ENCODE data around the gene E2F4.

GRCh38 chr16:67229906-67230808 lies 38.2 kb downstream of the E2F4 start:
- TF ChIP-seq CTCF (IDR thresholded peaks at IDR 0.05; ENCODE audit: control extremely low read depth in 1 of 3, insufficient read depth in 1 of 3, low read depth in 1 of 3, low read length in 3 of 3) (no peak), RNF2 (IDR thresholded peaks at IDR 0.05; ENCODE audit: borderline replicate concordance, low read depth, low read length, missing control alignments, poor library complexity, severe bottlenecking) (no peak), TEAD4 (IDR thresholded peaks at IDR 0.05; ENCODE audit: low read depth, low read length) (no peak), POLR2A (IDR thresholded peaks at IDR 0.05; ENCODE audit: control extremely low read depth in 1 of 2, low read depth in 2 of 2, low read length in 2 of 2) (peak in 1 of 2 experiments; percentile 32; a peak in 1 of 3 replicates), ASH2L (IDR thresholded peaks at IDR 0.05; ENCODE audit: low read length) (no peak)
